NOMO-1 (cell line): ENCODE results near the gene PRKAG2.

Experiments
- DNase-seq, 2 experiments: peaks; one replicate each; lab custom pipeline; 2025; ENCODE audit not compliant: unreplicated experiment in 2 of 2; lab: John Stamatoyannopoulos, UW

Gene PRKAG2

DNA sequence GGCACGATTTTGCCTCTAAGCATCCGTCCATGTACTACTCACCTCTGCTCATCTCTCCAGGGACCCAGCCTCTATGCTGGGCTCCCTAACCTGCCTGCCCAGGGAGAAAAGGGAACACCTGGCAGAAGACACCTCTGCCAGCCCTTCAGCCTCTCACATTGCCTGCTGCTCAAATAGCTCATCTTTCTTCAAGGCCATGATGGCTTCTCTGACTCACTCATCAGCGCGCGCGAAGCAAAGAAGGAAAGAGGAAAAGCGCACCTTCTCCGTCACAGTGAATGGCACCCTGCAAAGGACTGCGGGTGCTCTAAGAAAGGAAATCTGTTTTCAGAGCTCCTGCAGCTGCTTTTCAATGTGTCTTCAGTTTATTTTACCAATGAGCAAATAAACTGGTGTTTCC lies 174.0 kb downstream of the PRKAG2 start:
- no peak for DNase-seq

DNA sequence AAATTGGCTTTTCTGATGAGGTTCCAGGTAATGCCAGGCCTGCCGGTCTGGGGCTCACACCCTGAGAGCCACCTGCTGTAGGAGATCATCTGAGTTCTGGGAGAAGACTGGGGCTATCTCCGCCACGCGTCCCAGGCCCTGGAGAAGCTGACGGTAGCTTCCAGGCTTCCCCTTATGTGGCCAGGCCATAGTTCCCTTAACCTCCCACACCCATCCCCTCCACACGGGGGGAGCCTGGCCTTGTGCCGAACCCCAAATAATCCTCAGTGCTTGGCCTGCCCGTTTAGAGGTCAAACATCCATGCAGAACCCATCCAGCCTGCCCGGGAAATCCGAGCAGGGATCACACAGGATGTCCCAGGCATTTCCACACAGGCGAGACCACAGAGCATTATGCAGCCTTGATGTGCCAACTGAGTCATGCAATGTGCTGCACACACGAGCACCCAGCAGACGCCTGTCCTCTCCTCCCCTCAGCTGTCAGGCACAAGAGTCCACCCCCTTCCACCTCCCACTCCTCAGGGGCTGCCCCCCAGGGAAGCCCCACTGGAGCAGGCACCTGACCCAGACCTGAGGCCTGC lies 176.2 kb downstream of the PRKAG2 start:
- no peak for DNase-seq

DNA sequence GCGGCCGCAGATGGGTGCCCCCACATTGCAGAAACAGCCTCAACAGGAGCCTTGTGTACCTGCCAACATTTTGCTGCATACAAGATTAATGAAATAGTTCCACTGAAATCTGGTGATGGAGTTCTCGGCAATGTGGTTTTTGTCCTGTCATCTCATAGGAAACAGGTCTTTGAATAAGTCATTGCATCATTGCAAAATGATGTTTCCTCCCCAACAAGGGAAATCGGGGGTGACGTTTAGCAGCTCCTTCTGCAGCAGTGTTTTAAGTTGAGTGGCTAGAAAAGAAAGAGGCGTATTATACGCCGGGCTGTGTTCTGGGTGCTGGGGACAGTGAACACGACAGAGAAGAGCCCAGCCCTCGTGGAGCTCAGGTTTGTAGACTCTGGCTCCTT lies 177.0 kb downstream of the PRKAG2 start:
- DNase-seq: no peak

DNA sequence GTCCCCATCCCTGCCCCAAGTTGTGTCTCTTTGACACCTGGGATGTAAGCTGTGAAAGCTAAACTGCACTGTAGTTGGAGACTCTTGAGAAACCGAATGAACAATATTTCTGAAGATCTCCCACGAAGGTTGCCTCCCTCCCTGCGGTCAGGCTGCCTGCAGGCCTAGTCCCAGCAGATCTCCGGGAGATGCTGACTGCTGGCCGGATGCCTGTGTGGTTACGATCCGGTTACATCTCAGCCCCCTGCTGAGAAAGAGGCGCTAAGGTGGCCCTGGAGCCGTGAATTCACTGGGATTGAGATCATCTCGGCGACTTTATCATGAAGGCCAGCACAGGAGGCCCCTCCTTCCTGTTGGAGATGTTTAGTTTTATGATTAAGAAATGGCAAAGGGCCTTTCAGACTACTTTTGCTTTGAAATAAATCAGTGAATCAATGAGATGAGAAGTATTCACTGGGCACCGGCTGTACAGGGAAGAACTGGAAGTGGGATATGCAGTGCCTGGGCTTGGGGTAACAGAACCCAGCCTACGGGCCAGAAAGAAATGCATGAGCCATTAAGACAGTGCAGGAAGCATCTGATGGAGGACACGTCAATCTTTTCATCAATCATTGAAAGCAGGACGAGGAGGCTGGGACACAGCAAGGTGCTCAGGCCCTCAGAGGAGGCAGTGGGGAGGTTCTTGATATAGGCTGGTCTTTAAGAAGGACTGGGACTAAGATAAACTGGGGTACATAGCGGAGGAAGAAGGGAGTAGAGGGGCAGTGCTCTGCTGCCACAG lies 177.6 kb downstream of the PRKAG2 start:
- no peak for DNase-seq

DNA sequence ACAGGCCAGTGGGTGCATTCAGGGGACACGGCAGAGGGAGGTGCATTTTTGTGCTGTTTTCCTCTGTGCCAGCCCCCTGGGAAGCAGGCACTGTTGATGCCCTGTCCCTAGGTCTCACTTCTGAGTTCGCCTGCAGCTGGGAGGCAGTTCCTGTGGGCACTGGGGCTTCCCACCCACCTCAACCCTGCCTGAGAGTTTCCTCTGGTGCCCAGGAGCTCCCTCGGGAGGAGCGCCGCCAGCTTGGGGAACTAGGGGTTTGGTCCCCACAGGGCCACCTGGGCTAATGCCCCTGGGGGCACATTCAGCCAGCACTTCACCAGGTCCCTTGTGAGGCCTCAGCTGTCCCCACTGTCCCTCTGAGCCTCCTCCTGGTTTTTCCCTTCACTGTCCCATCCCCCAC lies 179.0 kb downstream of the PRKAG2 start:
- DNase-seq: no peak

DNA sequence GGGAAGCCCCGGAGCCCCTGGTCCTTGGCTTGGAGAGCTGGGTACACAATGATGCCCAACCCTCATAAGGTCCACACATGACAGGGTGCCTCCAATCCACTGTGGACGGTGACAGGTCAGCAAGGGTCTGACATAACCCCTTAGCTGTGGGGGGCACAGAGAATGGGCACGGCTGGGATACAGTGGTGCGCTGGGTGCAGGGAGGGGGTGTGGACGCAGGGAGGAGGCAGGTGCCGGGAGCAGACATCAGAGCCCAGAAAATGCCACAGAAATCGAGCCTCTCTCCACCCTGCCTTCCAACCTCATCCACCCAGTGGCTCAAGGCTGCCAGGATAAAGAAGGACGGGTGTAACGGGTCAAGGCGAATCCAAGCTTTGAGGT lies 179.4 kb downstream of the PRKAG2 start:
- no peak for DNase-seq

DNA sequence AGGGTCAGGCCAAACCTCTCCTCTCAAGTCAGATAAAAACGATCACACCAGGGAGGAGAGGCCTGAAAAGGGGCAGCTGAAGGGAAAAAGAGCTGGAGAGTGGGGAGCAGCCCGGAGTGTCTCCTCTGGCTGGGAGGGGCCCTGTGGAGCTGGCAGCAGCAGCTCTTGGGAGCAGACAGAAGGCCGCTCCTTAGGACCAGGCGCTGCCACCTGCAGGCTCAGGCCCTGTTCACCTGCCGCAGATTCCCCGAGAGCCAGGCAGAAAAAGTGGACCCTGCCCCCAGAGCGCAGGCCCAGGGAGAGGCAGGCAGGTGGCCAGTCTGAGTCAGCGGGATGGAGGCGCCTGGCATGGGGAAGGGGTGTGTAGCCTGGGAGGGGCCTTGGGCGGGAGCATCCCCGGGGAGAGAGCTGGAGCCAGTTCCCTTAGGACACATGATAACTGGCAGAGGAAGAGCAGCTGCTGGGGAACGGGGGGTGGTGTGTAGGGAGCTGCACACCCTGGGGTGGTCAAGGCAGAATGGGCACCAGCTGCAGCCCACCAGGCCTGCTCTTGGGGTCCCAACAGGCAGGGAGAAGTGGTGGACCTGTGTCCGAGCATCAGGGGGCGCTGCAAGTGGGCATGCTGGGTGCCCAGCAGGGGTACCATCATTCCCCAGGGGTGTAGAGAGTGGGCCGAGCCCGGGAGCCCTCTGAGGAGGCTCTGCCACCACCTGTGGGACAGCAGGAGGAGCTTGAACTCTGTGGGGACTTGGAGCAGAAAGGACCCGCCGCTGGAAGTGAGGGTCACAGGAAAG lies 180.0 kb downstream of the PRKAG2 start:
- DNase-seq: no peak

DNA sequence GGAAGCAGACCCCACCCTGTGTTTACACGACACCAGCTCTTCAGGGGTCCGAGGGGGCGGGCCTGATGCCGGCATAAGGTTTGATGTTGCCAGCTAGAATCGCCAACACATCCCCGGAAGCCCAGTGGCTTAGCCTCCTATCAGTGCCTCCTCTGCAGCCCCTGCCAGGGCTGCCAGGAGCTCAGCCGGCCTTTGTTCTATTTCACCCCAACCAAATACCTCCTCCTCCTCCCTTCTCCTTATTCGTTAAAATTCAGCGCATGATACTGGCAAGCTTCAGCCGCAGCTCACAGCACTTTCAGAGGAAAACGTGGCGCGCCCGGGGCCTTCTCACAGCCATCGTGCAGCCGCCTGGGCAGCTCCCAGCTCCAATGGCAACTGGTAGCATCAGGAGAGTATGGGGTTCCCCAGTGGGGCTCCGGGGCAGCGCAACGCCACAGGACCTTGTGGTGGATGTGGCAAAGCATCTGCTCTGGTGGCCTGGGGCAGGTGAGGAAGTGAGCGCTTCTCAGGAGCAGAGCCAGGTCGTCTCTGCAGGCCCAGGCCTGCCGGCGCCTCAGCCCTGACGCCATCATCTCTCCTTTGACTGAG lies 180.9 kb downstream of the PRKAG2 start:
- DNase-seq: no peak

DNA sequence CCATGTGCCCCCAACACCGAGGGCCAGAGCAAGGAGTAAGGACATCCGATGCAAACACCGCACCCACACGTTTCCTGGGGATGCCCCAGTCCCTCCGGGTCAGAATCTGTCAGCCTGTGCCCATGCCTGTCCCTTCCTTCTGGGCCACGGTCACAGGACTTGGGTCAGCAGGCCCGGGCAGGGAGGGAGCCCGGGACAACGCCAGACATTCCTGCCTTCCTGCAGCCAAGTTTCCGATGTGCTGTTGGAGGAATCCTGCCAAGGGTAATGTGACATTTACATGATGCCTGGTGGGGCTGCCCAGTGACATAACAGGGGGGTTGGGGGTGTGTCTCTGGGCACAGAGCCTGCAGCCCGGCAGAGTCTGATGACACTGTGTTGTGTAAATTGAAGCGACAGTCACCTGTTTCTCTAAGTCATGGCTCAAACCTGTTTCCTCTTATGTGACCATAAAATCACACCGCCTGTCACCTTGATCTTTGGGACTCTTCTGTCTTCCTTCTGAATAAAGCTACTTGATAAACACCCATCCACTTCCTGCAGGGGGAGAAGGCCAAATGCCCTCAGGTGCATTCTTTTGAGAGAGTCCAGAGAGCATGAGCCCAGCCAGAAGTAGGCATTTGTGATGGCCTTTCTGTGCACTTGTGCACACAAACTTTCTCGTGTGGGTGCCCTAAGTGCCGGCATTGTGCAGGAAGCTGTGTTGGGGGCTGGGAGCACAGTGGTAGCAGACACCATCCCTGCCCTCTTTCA lies 181.9 kb downstream of the PRKAG2 start:
- DNase-seq: no peak

DNA sequence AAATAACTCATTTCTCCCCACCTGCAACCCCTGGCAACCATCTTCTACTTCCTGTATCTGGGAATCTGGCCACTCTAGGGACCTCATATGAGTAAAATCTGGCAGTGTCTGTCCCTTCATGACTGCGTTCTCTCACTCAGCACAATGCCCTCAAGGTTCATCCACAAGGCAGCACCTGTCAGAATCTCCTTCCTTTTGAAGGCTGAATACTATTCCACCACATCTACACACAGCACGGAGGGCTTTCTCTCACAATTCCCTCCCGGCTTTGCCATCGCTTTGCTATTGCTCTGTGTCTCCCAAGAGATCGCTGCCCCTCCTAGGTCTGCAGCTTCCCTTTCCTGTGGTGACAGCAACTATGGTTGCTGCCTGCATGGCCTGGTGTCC lies 182.5 kb downstream of the PRKAG2 start:
- no peak for DNase-seq

DNA sequence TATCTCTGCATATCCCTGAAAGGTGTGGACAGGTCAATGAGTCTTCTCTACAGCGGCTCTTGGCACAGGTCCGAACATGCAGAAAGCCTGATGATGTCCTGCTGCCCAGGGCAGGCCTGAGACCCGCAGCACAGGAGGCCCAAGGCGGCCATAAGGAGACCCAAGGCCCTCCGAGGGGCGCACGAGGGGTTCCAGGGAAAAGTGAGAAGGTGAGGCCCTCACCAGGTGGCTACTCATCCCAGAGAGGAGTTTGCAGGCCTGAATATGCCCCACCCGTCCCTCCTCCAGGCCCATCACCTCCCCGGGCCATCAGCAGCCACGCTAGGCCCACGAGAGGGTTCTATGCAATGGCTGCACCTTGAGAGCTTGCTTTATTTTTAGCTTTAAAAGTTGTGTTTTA lies 183.8 kb downstream of the PRKAG2 start:
- DNase-seq: no peak

DNA sequence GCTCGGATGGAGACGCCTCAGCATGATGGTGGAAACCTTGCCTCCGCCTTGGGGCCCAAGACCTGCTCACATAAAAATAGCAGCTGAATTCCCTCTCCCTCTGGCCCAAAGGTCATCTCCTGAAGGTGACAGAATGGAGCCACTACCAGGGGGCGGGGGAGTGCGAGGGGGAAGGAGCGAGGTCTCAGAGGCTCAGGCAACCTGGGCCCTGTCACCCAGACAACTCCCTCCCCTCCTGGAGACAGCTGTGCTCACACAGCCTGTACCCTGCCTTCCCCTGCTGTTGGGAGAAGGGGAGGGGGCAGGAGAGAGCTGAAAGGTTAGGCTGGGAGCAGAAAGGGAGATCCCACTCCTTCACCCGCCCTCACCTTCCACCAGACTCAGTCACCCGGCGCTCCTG lies 184.2 kb downstream of the PRKAG2 start:
- DNase-seq: no peak

DNA sequence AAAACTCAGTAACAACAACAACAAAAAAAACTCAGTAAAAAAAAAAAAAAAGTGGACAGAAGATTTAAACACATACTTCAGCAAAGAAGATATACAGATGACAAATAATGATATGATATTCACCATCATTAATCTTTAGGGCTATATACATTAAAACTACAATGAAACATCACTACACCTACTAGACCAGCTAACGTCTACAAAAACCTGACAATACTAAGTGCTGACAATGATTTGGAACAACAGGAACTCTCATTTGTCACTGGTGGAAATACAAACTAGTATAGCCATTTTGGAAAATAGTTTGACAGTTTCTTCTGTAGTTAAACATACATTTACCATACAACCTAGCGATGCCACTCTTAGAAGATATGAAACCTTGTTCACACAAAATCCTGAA lies 185.5 kb downstream of the PRKAG2 start:
- DNase-seq: no peak

DNA sequence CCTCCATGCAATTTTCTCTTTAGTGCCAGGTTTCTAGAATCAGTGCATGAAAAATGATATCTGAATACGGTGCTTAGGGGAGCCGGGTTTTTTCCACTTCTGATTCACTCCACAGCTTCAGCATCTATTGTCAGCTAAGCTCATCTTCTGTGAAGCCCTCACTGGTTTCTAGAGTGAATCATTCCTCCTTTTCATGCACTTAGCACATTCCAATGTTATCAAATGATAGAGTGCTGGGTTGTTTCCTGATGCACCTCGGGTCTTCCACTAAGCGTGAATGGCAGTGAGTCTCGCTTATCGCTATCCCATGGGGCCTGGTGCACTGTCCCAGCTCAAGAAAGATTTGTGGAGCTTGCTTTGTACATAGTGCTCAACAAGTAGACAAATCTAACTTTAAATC lies 186.3 kb downstream of the PRKAG2 start:
- DNase-seq: no peak

DNA sequence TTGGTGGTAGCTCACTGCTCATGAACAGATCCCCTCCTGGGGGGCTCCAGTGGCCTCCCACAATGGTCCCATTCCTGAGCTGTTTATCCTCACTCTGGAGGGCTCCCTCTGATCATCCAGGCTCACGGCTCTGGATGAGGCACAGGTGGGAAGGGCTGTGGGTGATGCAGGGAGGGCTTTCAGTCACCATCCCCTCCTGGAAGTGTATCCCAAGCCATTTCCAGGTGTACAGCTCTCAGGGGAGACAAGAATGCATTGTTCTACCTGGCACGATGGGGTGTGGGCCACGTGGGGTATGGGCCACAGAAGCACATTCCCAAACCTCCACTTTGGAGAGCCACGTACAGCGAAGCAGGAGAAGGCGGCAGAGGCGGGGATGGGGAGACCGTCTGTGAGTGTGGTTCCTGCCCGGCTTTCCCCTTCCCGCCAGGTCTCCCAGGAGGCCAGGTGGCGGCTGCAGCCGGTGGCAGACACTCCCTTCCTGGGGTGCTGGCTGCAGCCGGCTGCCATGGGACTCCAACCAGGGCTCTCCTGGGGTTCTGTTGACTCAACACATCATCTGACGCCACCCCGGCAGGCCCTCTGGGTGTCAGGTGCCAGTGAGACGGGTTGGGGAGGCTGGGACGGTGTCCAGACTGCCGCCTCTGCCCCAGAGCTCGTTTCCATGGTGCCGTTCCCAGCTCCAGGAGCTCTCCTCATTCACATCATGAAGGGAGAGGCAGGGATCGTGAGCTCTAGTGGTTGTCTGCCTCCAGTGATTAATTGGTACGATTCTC lies 187.5 kb downstream of the PRKAG2 start:
- DNase-seq: no peak

DNA sequence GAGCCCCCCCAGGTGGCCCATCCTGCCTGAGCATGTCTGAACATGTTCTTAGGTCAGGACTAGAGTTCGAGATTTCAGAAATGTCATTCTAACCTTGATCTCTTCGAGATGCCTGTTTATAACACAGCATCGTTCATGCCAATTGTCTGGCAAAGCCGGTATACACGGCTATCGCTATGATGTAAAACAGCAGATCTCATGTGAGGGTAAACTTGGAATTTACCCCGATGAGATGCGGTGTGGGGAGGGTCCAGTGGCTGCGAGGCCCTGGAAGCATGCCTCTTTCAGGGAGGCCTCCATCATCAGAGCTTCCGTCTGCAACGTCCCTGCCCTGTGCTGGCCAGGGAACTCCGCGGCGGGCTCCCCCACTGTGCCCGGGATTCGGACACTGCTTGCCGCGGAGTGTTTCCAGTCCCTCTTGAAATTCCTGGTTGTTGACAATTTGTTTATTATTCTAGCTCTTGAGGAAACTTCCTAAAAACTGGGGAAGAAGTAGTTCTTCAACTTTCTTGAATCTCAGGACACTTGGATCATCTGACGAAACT lies 188.6 kb downstream of the PRKAG2 start:
- no peak for DNase-seq

DNA sequence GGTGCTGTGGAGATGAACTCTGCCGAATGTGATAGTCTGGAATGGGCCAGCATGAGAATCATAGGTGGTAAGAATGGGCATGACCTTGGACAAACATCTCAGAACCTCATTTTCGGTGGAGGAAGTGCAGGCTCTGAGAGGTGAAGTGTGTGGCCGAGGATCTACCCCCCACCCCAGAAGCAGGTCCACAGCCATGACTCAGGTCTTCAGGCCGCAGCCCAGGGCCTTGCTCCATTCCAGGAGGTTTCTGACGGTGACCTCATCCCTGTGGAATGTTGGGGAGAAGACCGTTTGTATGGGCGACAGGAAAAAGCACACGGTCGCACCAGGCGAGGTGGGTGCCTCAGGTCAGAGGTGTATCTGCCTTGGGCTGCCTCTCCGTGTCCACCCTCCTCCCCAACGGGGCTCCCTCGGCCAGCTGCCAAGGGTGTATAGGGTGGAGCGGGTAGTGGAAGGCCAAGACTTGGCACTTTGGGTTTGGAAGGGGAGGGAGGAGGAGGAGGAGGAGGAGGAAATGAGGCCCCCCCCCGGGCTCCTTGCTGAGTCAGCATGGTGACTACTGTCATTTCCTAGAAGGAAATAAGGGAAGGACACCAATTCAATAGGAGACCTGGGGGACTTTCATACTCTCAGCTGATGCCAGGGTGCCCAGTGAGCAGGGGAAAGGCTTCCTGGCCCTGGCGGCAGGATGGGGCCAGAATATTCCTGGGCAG lies 189.2 kb downstream of the PRKAG2 start:
- DNase-seq: no peak

DNA sequence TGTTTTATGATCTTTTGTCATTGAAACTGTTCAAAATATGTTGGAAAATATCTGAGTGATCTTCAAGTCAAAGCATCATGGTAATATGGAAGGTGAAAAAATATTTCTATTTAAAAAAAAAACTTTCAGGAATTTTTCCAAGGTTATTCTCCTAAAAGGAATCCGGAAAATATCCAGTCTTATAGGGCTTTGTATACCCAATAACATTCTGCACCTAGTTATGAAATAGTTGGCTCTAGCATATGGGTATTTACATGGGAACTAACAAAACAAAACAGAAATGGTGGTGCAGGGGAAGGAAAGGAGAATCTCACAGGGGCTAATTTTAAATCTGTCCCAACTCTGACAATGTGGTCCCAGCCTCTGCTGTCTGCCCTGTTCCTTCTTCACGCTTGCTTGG lies 190.1 kb downstream of the PRKAG2 start:
- DNase-seq: no peak

DNA sequence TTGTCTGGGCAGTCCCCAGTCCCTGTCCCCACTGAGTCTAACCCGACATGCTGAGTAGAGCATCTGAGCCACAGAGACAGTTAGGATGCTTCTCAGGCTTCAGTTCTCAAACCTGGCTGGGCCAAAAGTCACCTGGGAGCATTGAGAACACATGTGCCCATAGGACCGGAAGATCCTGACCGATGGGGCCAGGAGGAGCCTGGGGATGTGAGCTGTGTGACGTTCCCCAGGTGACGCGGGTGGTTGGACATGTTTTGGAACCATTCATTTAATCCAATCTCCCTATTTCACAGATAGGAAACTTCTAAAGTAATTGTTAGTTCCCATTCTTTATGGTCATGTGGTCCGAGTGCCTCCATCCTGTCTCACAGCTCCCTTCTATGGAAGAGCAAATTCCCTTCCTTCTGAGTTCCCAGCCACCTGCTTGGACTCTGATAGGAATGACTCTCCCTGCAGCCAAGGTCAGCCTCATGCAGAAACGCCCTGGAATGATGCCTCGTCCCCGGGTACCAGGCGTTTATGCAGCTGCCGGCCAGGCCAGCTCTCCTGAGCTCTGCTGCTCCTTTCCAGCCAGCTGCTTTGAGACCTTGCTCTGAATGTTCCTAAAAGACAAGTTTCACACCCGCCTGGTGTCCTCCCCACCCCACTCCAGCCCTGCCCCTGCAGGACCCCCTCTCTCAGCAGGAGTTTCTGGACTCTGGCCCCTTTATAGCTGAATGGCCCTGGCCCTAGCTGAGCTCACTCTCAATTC lies 190.7 kb downstream of the PRKAG2 start:
- no peak for DNase-seq
